Measurements from ENCODE around the gene FOXI3. TPM values are rescaled to one million over a fixed set of nuclear protein-coding genes. Genes with fewer than 3 reads are reported as not detected.

The FOXI3 gene
- total RNA-seq, 1 experiment from 2014 or later: not detected

DNA sequence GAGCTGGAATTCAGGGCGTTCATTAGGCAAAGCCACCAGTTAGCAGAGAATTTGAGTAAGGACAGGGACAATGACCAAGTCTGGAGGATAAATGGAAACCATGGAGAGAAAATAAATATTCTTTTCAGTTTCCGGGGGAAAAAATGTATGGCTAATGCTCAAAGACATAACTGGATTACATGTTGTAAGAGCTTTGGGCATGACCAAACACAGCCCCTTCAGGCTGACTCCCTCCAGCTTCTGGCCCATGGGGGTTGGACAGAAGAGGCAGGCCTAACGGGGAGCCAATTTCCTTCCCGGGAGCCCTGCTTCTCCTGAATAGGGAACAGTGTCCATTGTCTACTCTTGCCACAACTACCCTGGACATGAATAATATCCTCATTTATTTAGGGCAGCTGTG, 39.5 kb upstream of the FOXI3 start:
- no TSS peak for BruUV-seq (replicated peaks)
- no peak overlapping the region for H3K27ac Mint-ChIP-seq (ENCODE audit: low read depth, unreplicated experiment)
- H3K9me3 Mint-ChIP-seq (ENCODE audit: unreplicated experiment): no peaks in the 10 kb centered on the region
- no peaks in the 10 kb centered on the region for H3K36me3 Mint-ChIP-seq (ENCODE audit: insufficient read depth, unreplicated experiment)
- no peak for DNase-seq (ENCODE audit: unreplicated experiment)
- no peaks in the 10 kb centered on the region for H3K27me3 Mint-ChIP-seq (ENCODE audit: insufficient read depth, unreplicated experiment)
- ChIA-PET CTCF (interaction anchor here (0.5 to 0.8 kb wide), 3 partner anchors 11 to 180 kb away, joined by 3 read pairs; no protein-coding TSS in a partner anchor), POLR2A (interaction anchor here (0.6 kb wide), 1 partner anchor 193 kb away, joined by 3 read pairs; no protein-coding TSS in a partner anchor)
- intact Hi-C loops (cut with micrococcal nuclease): no loop called here
- no peak overlapping the region for H3K4me3 Mint-ChIP-seq (ENCODE audit: unreplicated experiment)
- TF ChIP-seq, protein P1, sequence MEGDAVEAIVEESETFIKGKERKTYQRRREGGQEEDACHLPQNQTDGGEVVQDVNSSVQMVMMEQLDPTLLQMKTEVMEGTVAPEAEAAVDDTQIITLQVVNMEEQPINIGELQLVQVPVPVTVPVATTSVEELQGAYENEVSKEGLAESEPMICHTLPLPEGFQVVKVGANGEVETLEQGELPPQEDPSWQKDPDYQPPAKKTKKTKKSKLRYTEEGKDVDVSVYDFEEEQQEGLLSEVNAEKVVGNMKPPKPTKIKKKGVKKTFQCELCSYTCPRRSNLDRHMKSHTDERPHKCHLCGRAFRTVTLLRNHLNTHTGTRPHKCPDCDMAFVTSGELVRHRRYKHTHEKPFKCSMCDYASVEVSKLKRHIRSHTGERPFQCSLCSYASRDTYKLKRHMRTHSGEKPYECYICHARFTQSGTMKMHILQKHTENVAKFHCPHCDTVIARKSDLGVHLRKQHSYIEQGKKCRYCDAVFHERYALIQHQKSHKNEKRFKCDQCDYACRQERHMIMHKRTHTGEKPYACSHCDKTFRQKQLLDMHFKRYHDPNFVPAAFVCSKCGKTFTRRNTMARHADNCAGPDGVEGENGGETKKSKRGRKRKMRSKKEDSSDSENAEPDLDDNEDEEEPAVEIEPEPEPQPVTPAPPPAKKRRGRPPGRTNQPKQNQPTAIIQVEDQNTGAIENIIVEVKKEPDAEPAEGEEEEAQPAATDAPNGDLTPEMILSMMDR (IDR thresholded peaks at IDR 0.05; ENCODE audit: unreplicated experiment): no peak
- H3K4me1 Mint-ChIP-seq (ENCODE audit: insufficient read depth, unreplicated experiment): peaks cover under 1% of the 10 kb centered on the region

DNA sequence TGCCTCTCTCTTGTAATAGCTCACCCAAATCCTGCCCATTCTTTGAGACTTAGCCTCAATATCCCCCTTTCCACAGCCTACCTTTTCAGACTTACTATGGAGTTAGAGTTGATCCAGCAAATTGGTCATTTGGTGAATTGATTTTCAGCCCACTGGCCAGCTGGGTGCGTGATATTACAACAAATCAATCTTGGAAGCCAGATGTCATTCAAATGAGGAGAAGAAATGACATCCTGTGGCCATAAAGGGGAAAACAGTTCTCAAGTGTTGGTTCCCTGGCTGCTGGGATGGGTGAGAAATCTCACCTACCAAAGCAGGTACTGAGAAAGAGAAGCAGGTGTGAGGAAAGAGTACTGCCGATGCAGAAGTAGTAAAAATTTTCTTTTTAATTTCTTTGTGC, 36.7 kb upstream of the FOXI3 start:
- POLR2A ChIA-PET: interaction anchor here (1.7 kb wide), 1 partner anchor 8 kb away, joined by 5 read pairs; no protein-coding TSS in a partner anchor
- Mint-ChIP-seq H3K9me3 (ENCODE audit: unreplicated experiment) (no peaks in the 10 kb centered on the region), H3K4me3 (ENCODE audit: unreplicated experiment) (no peak overlapping the region), H3K4me1 (ENCODE audit: insufficient read depth, unreplicated experiment) (no peaks in the 10 kb centered on the region), H3K36me3 (ENCODE audit: insufficient read depth, unreplicated experiment) (no peaks in the 10 kb centered on the region), H3K27ac (ENCODE audit: low read depth, unreplicated experiment) (no peak overlapping the region), H3K27me3 (ENCODE audit: insufficient read depth, unreplicated experiment) (no peaks in the 10 kb centered on the region)
- CTCF ChIA-PET: interaction anchor here (0.6 to 1.2 kb wide), 5 partner anchors 15 to 331 kb away, joined by 3 to 5 read pairs (median 3); no protein-coding TSS in a partner anchor
- intact Hi-C loops (cut with micrococcal nuclease): loop anchor here (2.0 kb wide), 1 partner anchor 182 kb away; no protein-coding TSS in a partner anchor
- TF ChIP-seq, protein P1 (IDR thresholded peaks at IDR 0.05; ENCODE audit: unreplicated experiment): no peak
- peak; percentile 26 for DNase-seq (ENCODE audit: unreplicated experiment)
- BruUV-seq (replicated peaks): no TSS peak

DNA sequence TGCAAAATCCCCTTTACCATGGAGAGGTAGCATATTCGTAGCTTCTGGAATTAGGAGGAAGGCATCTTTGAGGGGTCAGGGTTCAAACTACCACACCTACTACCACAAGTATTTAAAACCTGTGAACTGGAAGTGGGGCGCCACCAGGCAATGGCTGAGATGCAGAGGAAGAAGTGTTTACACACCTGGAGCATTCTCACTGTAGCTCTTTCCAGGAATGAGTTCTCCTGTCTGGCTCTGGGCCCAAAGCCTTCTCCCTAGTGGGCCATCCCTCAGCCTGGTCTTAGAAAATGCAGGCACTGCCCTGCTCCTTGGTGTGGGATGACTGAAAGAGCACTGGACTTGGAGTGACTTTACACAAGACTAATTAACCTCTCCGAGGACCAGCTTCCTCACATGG, 30.7 kb upstream of the FOXI3 start:
- ChIA-PET CTCF (interaction anchor here (0.7 kb wide), 1 partner anchor 149 kb away, joined by 3 read pairs; no protein-coding TSS in a partner anchor), POLR2A (interaction anchor here (0.6 kb wide), 1 partner anchor 360 kb away, joined by 3 read pairs; no protein-coding TSS in a partner anchor)
- Mint-ChIP-seq H3K9me3 (ENCODE audit: unreplicated experiment) (no peaks in the 10 kb centered on the region), H3K27me3 (ENCODE audit: insufficient read depth, unreplicated experiment) (peaks cover 4% of the 10 kb centered on the region), H3K4me3 (ENCODE audit: unreplicated experiment) (no peak overlapping the region), H3K27ac (ENCODE audit: low read depth, unreplicated experiment) (no peak overlapping the region), H3K4me1 (ENCODE audit: insufficient read depth, unreplicated experiment) (no peaks in the 10 kb centered on the region), H3K36me3 (ENCODE audit: insufficient read depth, unreplicated experiment) (no peaks in the 10 kb centered on the region)
- BruUV-seq (replicated peaks): no TSS peak
- TF ChIP-seq, protein P1 (IDR thresholded peaks at IDR 0.05; ENCODE audit: unreplicated experiment): no peak
- DNase-seq (ENCODE audit: unreplicated experiment): no peak
- intact Hi-C loops (cut with micrococcal nuclease): no loop called here

DNA sequence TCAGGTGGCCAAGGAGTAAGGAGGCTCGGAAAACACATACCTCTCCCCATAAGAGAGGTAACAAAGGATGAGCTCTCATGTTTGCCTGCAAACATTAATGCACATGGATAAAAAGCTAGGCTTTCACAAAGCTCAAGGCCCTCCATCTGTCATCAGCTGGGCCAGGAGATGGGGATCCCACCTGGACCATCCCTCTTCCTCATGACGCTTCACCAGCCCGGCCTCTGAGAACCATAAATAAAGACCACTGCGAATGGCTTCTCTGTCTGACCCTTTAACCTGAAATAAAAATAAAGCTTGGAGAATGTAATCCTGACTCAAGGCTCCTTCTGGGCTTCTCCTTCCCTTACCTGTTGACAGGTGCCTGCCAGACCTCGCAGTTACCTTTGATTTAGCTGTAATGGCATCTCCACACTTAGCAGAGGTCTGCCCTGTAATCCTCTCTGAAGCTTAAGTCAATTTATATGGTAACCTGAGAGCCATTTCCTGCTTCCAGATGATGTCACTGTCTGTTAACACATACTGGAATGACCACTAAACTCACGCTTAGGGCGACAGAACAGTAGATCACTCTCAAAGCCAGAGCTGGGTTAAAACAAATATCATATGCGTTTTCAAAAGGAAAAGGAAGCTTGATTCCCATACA, 29.3 kb upstream of the FOXI3 start:
- Mint-ChIP-seq H3K9me3 (ENCODE audit: unreplicated experiment) (no peaks in the 10 kb centered on the region), H3K27ac (ENCODE audit: low read depth, unreplicated experiment) (peak overlapping the region; percentile 20), H3K36me3 (ENCODE audit: insufficient read depth, unreplicated experiment) (no peaks in the 10 kb centered on the region), H3K27me3 (ENCODE audit: insufficient read depth, unreplicated experiment) (peaks cover 11% of the 10 kb centered on the region), H3K4me3 (ENCODE audit: unreplicated experiment) (no peak overlapping the region), H3K4me1 (ENCODE audit: insufficient read depth, unreplicated experiment) (no peaks in the 10 kb centered on the region)
- intact Hi-C loops (cut with micrococcal nuclease): no loop called here
- ChIA-PET POLR2A (interaction anchor here (0.6 to 1.1 kb wide), 3 partner anchors 8 to 19 kb away, joined by 3 to 5 read pairs (median 3); no protein-coding TSS in a partner anchor), CTCF (interaction anchor here (0.6 to 1.1 kb wide), 8 partner anchors 10 to 377 kb away, joined by 3 to 5 read pairs (median 3); no protein-coding TSS in a partner anchor)
- peak; percentile 53 for DNase-seq (ENCODE audit: unreplicated experiment)
- TF ChIP-seq, protein P1 (IDR thresholded peaks at IDR 0.05; ENCODE audit: unreplicated experiment): no peak
- BruUV-seq (replicated peaks): no TSS peak
